Sigmoid colon (tissue), 4 donors: ENCODE data around the gene DOCK1.

Experiments
- POLR2A ChIP-seq, 2 donors: fragments of 450-650 bp; IDR thresholded peaks; one replicate each; pipeline ENCODE4 v1.6.1; 2016; ENCODE audit warnings: antibody characterized with exemption in 2 of 2, mild to moderate bottlenecking in 2 of 2, moderate library complexity in 2 of 2
- POLR2AphosphoS5 ChIP-seq, 4 donors: sonication (generic); formaldehyde crosslinking; IDR thresholded peaks; one replicate each; pipeline ENCODE4 v1.6.1; 2017; ENCODE audit warnings: antibody characterized with exemption in 4 of 4
- TF ChIP-seq, protein P1 (sequence below), 4 experiments: fragments of 450-650 bp in 3 of 4; fragments of 200-600 bp in 1 of 4; IDR thresholded peaks; one replicate each; pipeline ENCODE4 v1.5.1; 2016 to 2019; ENCODE audit warnings: antibody characterized with exemption in 4 of 4, mild to moderate bottlenecking in 3 of 4, moderate library complexity in 2 of 4

DNA sequence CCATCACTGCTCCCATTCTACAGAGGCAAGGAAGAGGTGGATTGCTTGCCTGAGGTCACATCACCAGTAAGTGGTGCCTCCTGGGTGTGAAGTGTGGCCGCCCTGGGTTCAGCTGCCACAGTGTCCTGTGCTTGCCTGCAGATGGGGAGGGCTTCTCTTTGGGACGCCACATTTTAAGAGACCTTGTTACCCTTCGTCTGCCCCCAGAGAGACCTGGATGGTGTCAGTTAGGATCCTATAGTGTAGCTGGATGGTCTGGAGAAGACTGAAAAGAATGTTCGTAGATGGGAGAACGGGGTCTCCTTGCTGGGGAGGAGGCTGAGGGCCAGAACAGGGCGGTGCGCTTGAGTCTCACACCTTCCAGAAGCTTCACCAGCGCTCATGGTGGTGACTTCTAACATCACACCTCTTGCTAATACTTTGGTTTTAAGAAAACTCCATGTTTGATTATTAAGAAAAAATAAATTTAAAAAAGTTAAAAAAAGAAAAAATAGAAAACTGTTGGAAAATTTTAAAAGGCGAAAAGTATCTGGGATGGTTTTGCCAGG is 2.3 kb downstream of the DOCK1 start:
- TF ChIP-seq POLR2A (IDR thresholded peaks at IDR 0.05): no peak
- TF ChIP-seq, protein P1, sequence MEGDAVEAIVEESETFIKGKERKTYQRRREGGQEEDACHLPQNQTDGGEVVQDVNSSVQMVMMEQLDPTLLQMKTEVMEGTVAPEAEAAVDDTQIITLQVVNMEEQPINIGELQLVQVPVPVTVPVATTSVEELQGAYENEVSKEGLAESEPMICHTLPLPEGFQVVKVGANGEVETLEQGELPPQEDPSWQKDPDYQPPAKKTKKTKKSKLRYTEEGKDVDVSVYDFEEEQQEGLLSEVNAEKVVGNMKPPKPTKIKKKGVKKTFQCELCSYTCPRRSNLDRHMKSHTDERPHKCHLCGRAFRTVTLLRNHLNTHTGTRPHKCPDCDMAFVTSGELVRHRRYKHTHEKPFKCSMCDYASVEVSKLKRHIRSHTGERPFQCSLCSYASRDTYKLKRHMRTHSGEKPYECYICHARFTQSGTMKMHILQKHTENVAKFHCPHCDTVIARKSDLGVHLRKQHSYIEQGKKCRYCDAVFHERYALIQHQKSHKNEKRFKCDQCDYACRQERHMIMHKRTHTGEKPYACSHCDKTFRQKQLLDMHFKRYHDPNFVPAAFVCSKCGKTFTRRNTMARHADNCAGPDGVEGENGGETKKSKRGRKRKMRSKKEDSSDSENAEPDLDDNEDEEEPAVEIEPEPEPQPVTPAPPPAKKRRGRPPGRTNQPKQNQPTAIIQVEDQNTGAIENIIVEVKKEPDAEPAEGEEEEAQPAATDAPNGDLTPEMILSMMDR (IDR thresholded peaks at IDR 0.05): no peak
- no peak for TF ChIP-seq POLR2AphosphoS5 (IDR thresholded peaks at IDR 0.05)
